Panc1 (cell line): ENCODE measurements around the gene PIP4K2A. TPM values are rescaled to one million over a fixed set of nuclear protein-coding genes. Genes with fewer than 3 reads are reported as not detected.
"Not testable (repeated sequence)": the region's sequence is repeated elsewhere in the genome, so short reads cannot be mapped to it uniquely, and the experiment has no call there.

Experiments used
- ATAC-seq: fragments of 200-7000 bp; cut with Tn5 transposase; 2 replicates; pipeline ENCODE4 v1.9.1; 2020; ENCODE audit warnings: mild to moderate bottlenecking, moderate library complexity
- BruUV-seq: library from RNA; stranded (reverse); fragments of 400-500 nt; replicated peaks from 2 replicates; lab custom pipeline; 2021; lab: Mats Ljungman, UMichigan
- CTCF ChIA-PET: fragments of 300-600 bp; sonication (Branson Sonifier 250); formaldehyde crosslinking; loops from one replicate; lab custom pipeline; 2022; ENCODE audit warnings: antibody characterized with exemption; lab: Charles Lee
- POLR2A ChIA-PET: fragments of 300-600 bp; sonication (Branson Sonifier 250); formaldehyde crosslinking; loops from one replicate; lab custom pipeline; 2022; ENCODE audit warnings: antibody characterized with exemption; lab: Charles Lee
- DNase-seq: peaks from one replicate; pipeline ENCODE4 v3.0.0-alpha.2; 2010; ENCODE audit warnings: low read depth, low spot score
- H3K27ac ChIP-seq: 2 replicates; pipeline ENCODE4 v1.5.1; 2011; ENCODE audit warnings: mild to moderate bottlenecking, low read length, inconsistent platforms
- H3K27me3 ChIP-seq: fragments of 200-500 bp; sonication (Bioruptor generic); 2 replicates; pipeline ENCODE4 v1.6.0; 2014; ENCODE audit warnings: low read length, inconsistent platforms; ENCODE audit not compliant: control insufficient read depth, insufficient read depth
- H3K36me3 ChIP-seq: fragments of 200-500 bp; sonication (Bioruptor generic); 2 replicates; pipeline ENCODE4 v1.5.1; 2014; ENCODE audit warnings: inconsistent platforms, mild to moderate bottlenecking, low read length, moderate library complexity; ENCODE audit not compliant: control insufficient read depth, insufficient read depth
- H3K4me1 ChIP-seq: 2 replicates; pipeline ENCODE4 v1.5.1; 2011; ENCODE audit warnings: inconsistent platforms, mild to moderate bottlenecking, low read length, moderate library complexity; ENCODE audit not compliant: control insufficient read depth, insufficient read depth
- H3K4me3 ChIP-seq, 2 experiments: 2 replicates each; pipeline ENCODE4 v1.5.1; 2011 to 2012; ENCODE audit warnings: low read depth in 2 of 2, low read length in 2 of 2, mild to moderate bottlenecking in 2 of 2, inconsistent platforms in 1 of 2, moderate library complexity in 1 of 2
- H3K9me3 ChIP-seq: fragments of 200-500 bp; sonication (Bioruptor generic); 2 replicates; pipeline ENCODE4 v1.5.1; 2014; ENCODE audit warnings: low read depth, mild to moderate bottlenecking, inconsistent platforms, low read length, moderate library complexity; ENCODE audit not compliant: control insufficient read depth, insufficient read depth
- POLR2AphosphoS5 ChIP-seq: IDR thresholded peaks from 2 replicates; pipeline ENCODE4 v1.6.1; 2012; ENCODE audit warnings: mild to moderate bottlenecking, low read depth, low read length, moderate library complexity
- SIN3A ChIP-seq: IDR thresholded peaks from 2 replicates; pipeline ENCODE4 v1.6.1; 2012; ENCODE audit warnings: low read depth, mild to moderate bottlenecking, low read length, moderate library complexity, borderline replicate concordance; ENCODE audit not compliant: insufficient read depth
- TCF7L2 ChIP-seq: IDR thresholded peaks from 2 replicates; pipeline ENCODE4 v1.6.1; 2011; ENCODE audit warnings: mild to moderate bottlenecking, low read depth, low read length, inconsistent platforms
- in situ Hi-C: cut with HindIII; loops from 2 replicates; pipeline ENCODE4 v1.10.0; 2016; ENCODE audit warnings: low sequenced_read_pairs, low pct_unique_long_range_greater_than_20kb
- intact Hi-C: fragments of 100-400 bp; cut with micrococcal nuclease; formaldehyde crosslinking; loops from one replicate; pipeline ENCODE4 v1.10.0; 2022; ENCODE audit not compliant: unreplicated experiment
- total RNA-seq: library from RNA; stranded (reverse); gene quantifications from one replicate; pipeline ENCODE4 v1.2.1, GENCODE V29; 2021; ENCODE audit not compliant: unreplicated experiment
- TF ChIP-seq, protein P1 (sequence below): fragments of 450-650 bp; IDR thresholded peaks from 2 replicates; pipeline ENCODE4 v1.5.1; 2017; ENCODE audit warnings: mild to moderate bottlenecking
- TF ChIP-seq, protein P2 (sequence below), 2 experiments: IDR thresholded peaks; 2 replicates each; pipeline ENCODE4 v1.6.1; 2011 to 2012; ENCODE audit warnings: low read depth in 2 of 2, control low read depth in 1 of 2, low read length in 1 of 2, mild to moderate bottlenecking in 1 of 2, moderate library complexity in 1 of 2; ENCODE audit not compliant: insufficient read depth in 1 of 2

Gene PIP4K2A
- total RNA-seq, 1 experiment from 2014 or later: 25.2 TPM

DNA sequence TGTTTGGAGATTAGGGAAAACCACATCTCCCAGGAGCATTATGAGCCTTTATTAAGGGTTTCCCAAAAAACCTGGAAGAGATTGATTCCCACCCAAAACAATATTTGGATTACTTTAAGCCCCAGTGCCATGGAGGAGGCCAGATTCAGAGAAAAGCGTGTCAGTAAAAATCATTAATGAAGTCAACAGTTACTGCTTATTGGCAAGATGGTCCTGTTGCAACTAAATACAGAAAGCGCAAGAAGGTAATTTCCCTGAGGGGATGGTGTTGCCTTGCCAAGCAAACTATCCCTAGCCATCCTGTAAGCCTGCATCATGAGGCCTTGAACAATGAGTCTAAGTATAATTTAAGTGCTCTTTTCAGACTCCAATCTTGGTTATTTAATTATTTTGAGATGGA, 212.5 kb downstream of the PIP4K2A start:
- Histone ChIP-seq H3K4me3 (no peak overlapping the region), H3K27ac (no peak overlapping the region), H3K27me3 (no peaks in the 10 kb centered on the region; the same call in 1 of the 2 replicates), H3K9me3 (no peaks in the 10 kb centered on the region), H3K4me1 (no peaks in the 10 kb centered on the region), H3K36me3 (no peaks in the 10 kb centered on the region)
- ChIA-PET CTCF (no interaction called here), POLR2A (no interaction called here)
- BruUV-seq: no TSS peak
- TF ChIP-seq SIN3A: no peak
- no peak for TF ChIP-seq POLR2AphosphoS5
- TF ChIP-seq, protein P1, sequence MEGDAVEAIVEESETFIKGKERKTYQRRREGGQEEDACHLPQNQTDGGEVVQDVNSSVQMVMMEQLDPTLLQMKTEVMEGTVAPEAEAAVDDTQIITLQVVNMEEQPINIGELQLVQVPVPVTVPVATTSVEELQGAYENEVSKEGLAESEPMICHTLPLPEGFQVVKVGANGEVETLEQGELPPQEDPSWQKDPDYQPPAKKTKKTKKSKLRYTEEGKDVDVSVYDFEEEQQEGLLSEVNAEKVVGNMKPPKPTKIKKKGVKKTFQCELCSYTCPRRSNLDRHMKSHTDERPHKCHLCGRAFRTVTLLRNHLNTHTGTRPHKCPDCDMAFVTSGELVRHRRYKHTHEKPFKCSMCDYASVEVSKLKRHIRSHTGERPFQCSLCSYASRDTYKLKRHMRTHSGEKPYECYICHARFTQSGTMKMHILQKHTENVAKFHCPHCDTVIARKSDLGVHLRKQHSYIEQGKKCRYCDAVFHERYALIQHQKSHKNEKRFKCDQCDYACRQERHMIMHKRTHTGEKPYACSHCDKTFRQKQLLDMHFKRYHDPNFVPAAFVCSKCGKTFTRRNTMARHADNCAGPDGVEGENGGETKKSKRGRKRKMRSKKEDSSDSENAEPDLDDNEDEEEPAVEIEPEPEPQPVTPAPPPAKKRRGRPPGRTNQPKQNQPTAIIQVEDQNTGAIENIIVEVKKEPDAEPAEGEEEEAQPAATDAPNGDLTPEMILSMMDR: no peak
- ATAC-seq (no peak), DNase-seq (no peak)
- in situ Hi-C loops: no loop called here
- intact Hi-C loops: no loop called here

DNA sequence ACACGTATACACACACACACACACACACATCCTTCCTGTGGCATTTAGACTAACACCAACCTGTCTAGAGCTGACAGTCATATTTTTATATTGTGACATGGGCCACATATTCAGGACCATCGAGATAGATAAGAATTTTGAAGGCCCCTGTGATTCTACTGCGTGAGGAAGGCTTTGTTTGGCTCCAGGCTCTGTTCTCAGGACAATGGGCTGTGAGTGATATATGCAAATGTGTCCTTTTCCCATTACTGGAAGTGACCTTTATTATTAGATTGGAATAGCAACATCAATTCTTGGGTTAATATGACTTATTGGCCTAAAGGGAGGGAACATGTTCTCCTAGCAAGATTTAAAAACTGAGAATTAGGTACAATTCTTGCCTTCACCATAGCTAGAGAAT, 213.0 kb downstream of the PIP4K2A start:
- Histone ChIP-seq H3K27ac (no peak overlapping the region), H3K4me3 (no peak overlapping the region), H3K27me3 (no peaks in the 10 kb centered on the region; the same call in 1 of the 2 replicates), H3K4me1 (no peaks in the 10 kb centered on the region), H3K36me3 (no peaks in the 10 kb centered on the region), H3K9me3 (no peaks in the 10 kb centered on the region)
- intact Hi-C loops (no loop called here), in situ Hi-C loops (no loop called here)
- BruUV-seq: no TSS peak
- no peak for ATAC-seq
- DNase-seq: no peak
- TF ChIP-seq SIN3A: no peak
- no peak for TF ChIP-seq TCF7L2
- no peak for TF ChIP-seq POLR2AphosphoS5
- CTCF ChIA-PET: no interaction called here
- POLR2A ChIA-PET: no interaction called here

DNA sequence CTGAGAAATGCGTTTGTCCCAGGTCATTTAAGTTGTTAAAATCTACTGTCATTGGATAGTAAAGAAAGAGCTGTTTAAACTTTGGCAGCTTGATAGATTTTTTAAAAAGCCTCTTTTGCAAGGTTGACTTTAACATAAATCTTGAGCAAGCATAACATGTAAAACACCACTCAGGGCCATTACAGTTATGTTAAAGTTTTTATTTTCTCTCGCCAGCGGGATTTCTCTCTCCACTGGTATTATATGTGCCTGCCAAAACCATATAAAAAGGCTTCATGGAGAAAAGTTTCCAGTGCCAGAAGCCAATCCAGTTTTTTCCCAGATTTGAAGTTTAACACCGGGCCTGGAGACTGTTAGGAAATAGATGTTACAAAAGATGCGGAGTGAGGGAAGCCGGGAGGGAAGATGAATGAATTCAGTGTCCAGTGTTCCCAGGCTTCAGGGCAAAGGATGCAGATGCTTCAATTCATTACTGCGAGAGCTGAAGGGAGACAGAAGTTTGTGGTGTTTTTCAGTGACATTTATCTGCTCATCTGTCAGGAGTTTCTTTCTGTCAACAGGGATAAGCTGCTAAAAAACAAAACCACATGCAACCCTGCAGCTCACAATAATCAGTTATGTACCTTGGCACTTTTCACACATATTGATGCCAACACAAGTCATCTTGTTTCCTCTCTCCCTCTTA, 213.6 kb downstream of the PIP4K2A start:
- ChIA-PET POLR2A (no interaction called here), CTCF (no interaction called here)
- Histone ChIP-seq H3K9me3 (no peaks in the 10 kb centered on the region), H3K27me3 (no peaks in the 10 kb centered on the region; the same call in 1 of the 2 replicates), H3K27ac (no peak overlapping the region), H3K36me3 (no peaks in the 10 kb centered on the region), H3K4me1 (no peaks in the 10 kb centered on the region), H3K4me3 (no peak overlapping the region)
- intact Hi-C loops (no loop called here), in situ Hi-C loops (no loop called here)
- no peak for DNase-seq
- ATAC-seq: no peak
- TF ChIP-seq TCF7L2: no peak
- no peak for TF ChIP-seq SIN3A
- TF ChIP-seq, protein P2, sequence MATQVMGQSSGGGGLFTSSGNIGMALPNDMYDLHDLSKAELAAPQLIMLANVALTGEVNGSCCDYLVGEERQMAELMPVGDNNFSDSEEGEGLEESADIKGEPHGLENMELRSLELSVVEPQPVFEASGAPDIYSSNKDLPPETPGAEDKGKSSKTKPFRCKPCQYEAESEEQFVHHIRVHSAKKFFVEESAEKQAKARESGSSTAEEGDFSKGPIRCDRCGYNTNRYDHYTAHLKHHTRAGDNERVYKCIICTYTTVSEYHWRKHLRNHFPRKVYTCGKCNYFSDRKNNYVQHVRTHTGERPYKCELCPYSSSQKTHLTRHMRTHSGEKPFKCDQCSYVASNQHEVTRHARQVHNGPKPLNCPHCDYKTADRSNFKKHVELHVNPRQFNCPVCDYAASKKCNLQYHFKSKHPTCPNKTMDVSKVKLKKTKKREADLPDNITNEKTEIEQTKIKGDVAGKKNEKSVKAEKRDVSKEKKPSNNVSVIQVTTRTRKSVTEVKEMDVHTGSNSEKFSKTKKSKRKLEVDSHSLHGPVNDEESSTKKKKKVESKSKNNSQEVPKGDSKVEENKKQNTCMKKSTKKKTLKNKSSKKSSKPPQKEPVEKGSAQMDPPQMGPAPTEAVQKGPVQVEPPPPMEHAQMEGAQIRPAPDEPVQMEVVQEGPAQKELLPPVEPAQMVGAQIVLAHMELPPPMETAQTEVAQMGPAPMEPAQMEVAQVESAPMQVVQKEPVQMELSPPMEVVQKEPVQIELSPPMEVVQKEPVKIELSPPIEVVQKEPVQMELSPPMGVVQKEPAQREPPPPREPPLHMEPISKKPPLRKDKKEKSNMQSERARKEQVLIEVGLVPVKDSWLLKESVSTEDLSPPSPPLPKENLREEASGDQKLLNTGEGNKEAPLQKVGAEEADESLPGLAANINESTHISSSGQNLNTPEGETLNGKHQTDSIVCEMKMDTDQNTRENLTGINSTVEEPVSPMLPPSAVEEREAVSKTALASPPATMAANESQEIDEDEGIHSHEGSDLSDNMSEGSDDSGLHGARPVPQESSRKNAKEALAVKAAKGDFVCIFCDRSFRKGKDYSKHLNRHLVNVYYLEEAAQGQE (IDR thresholded peaks at IDR 0.05; ENCODE audit: insufficient read depth in 1 of 2, low read depth in 2 of 2, low read length in 1 of 2): no peak
- no peak for TF ChIP-seq POLR2AphosphoS5
- TF ChIP-seq, protein P1: no peak
- BruUV-seq: no TSS peak

DNA sequence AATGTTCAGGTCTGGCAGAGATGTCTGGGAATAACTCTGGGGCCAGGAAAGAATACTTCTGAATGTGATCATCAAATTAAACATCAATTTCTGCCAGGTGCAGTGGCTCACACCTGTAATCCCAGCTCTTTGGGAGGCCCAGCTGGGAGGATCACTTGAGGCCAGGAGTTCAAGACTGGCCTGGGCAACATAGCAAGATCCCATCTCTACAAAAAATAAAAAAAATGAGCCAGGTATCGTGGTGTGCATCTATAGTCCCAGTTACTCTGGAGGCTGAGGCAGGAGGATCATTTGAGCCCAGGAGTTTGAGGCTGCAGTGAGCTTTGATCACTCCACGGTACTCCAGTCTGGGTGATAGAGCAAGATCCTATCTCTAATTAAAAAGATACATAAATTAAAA, 214.4 kb downstream of the PIP4K2A start:
- CTCF ChIA-PET, H3K4me3 ChIP-seq, POLR2A ChIA-PET, DNase-seq, ATAC-seq, H3K4me1 ChIP-seq, H3K36me3 ChIP-seq, intact Hi-C loops, BruUV-seq, H3K27me3 ChIP-seq, in situ Hi-C loops, H3K27ac ChIP-seq, H3K9me3 ChIP-seq: not testable (repeated sequence)
